Kidney (tissue), 14 donors: ENCODE results near the gene RAD23A. TPM values are rescaled to one million over a fixed set of nuclear protein-coding genes. Genes with fewer than 3 reads are reported as not detected.
A peak's percentile ranks its signal among the peaks of the same experiment; 100 is the strongest.

Source experiments
- DNase-seq, 5 donors: peaks; one replicate each; pipeline ENCODE4 v3.0.0-alpha.2; 2013 to 2020
- FAIRE-seq: peaks from 2 replicates; lab custom pipeline; 2012; peaks lifted over from hg19 to GRCh38; lab: Jason Lieb, UNC
- H3K27ac ChIP-seq, 2 donors: one replicate each; pipeline ENCODE4 v1.7.0; 2013; ENCODE audit warnings: low read depth in 2 of 2, low read length in 2 of 2, inconsistent platforms in 1 of 2
- H3K27me3 ChIP-seq: one replicate; pipeline ENCODE4 v1.7.1; 2013; ENCODE audit warnings: low read length, inconsistent platforms; ENCODE audit not compliant: control insufficient read depth, insufficient read depth
- H3K36me3 ChIP-seq, 3 donors: one replicate each; pipeline versions ENCODE4 v1.7.0 to v1.7.1; 2013; ENCODE audit warnings: low read length in 3 of 3, control low read depth in 1 of 3, inconsistent platforms in 1 of 3; ENCODE audit not compliant: insufficient read depth in 3 of 3, control insufficient read depth in 2 of 3
- H3K4me1 ChIP-seq, 3 donors: one replicate each; pipeline versions ENCODE4 v1.7.0 to v1.7.1; 2013; ENCODE audit warnings: low read length in 3 of 3, inconsistent platforms in 1 of 3, low read depth in 1 of 3; ENCODE audit not compliant: control insufficient read depth in 2 of 3, insufficient read depth in 2 of 3
- H3K4me3 ChIP-seq, 3 donors: one replicate each; pipeline versions ENCODE4 v1.7.0 to v1.8.1; 2013; ENCODE audit warnings: low read length in 3 of 3, control low read depth in 1 of 3, inconsistent platforms in 1 of 3
- H3K9ac ChIP-seq, 3 donors: one replicate each; pipeline versions ENCODE4 v1.7.0 to v1.7.1; 2013; ENCODE audit warnings: low read length in 3 of 3, control low read depth in 1 of 3, inconsistent platforms in 1 of 3
- H3K9me3 ChIP-seq, 3 donors: one replicate each; pipeline versions ENCODE4 v1.7.0 to v1.7.1; 2013; ENCODE audit warnings: low read length in 3 of 3, control low read depth in 1 of 3, inconsistent platforms in 1 of 3; ENCODE audit not compliant: control insufficient read depth in 2 of 3, insufficient read depth in 1 of 3
- intact Hi-C: fragments of 100-400 bp; cut with DNase I; formaldehyde crosslinking; loops from one replicate; pipeline ENCODE4 v1.11.1; 2022
- polyA plus RNA-seq: library from polyadenylated mRNA; stranded (reverse); fragments of 350-450 nt; fragmentation: Illumina TruSeq; extraction: RNeasy Lipid Tissue Mini Kit (QIAGEN cat#74804); gene quantifications from one replicate; pipeline ENCODE4 v1.2.3, GENCODE V29; 2014; ENCODE audit warnings: low read depth, low replicate concordance; ENCODE audit not compliant: insufficient read depth
- total RNA-seq: library from RNA; stranded (reverse); fragmentation: NEBNext Ultra II Directional; extraction: Animal tissue kit (Norgen Biotek cat#: 25700); gene quantifications from one replicate; pipeline ENCODE4 v1.2.1, GENCODE V29; 2021
- TF ChIP-seq, protein P1 (sequence below): IDR thresholded peaks from 3 replicates; pipeline ENCODE4 v1.5.1; 2012; ENCODE audit warnings: mild to moderate bottlenecking, moderate library complexity, borderline replicate concordance; ENCODE audit not compliant: insufficient read depth; ENCODE audit errors: extremely low read depth
- donor health status: control.
- donor health status: control.
- donor health status: control.
- donor health status: control.
- donor health status: control.
- donor health status: DM: yes; HTN: yes; CAD: no.
- donor health status: Normal renal cell carcinoma (clear cell type).

The RAD23A gene
- total and polyA plus RNA-seq, 2 donors from 2014 or later: 79.2 to 105 TPM

DNA sequence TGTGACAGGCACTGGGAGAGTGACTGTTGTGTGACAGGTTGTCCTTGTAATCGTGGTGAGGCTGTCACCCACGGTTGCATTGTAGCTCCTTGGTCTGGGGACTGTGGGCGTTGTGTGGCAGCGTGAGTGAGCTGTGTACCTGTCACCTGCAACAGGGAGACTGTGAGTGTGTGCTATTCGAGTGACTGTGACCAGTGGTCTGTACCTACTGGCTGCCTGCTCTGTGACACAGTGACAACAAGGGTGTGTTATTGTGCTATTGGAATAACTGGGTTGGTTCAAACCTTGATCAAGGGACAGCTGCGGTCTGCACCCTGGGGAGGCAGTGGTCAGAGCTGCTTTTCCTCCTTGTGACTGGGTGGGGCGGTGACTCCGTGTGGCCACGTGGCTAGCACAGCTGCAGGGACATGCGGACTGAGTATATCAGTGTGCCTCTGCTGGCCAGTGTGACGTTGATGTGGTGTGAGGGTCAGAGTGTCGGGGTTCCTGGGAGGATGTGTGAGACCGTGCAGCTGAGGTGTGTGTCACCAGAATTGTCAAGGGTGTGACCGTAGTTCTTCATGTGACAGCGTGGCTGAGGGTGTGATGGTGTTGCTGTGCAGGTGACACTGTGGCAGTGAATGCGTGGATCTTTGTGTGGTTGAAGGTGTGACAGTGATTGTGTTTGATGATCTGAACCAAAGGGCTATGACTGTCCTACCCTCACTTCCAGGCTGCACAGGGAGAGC, 39.6 kb downstream of the RAD23A start:
- FAIRE-seq (no peak), DNase-seq (peak in 3 of 5 donors; percentile 14 to 90 (median 41))
- no peak overlapping the region for H3K4me3 ChIP-seq
- H3K4me1 ChIP-seq: peaks cover 0 to 11% (median 4%) of the 10 kb centered on the region in 3 donors
- intact Hi-C loops: no loop called here
- no peaks in the 10 kb centered on the region for H3K9me3 ChIP-seq
- H3K27ac ChIP-seq: no peak overlapping the region
- H3K9ac ChIP-seq: no peak overlapping the region
- TF ChIP-seq, protein P1, sequence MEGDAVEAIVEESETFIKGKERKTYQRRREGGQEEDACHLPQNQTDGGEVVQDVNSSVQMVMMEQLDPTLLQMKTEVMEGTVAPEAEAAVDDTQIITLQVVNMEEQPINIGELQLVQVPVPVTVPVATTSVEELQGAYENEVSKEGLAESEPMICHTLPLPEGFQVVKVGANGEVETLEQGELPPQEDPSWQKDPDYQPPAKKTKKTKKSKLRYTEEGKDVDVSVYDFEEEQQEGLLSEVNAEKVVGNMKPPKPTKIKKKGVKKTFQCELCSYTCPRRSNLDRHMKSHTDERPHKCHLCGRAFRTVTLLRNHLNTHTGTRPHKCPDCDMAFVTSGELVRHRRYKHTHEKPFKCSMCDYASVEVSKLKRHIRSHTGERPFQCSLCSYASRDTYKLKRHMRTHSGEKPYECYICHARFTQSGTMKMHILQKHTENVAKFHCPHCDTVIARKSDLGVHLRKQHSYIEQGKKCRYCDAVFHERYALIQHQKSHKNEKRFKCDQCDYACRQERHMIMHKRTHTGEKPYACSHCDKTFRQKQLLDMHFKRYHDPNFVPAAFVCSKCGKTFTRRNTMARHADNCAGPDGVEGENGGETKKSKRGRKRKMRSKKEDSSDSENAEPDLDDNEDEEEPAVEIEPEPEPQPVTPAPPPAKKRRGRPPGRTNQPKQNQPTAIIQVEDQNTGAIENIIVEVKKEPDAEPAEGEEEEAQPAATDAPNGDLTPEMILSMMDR: no peak
- peaks cover 9% of the 10 kb centered on the region for H3K27me3 ChIP-seq
- no peaks in the 10 kb centered on the region for H3K36me3 ChIP-seq

DNA sequence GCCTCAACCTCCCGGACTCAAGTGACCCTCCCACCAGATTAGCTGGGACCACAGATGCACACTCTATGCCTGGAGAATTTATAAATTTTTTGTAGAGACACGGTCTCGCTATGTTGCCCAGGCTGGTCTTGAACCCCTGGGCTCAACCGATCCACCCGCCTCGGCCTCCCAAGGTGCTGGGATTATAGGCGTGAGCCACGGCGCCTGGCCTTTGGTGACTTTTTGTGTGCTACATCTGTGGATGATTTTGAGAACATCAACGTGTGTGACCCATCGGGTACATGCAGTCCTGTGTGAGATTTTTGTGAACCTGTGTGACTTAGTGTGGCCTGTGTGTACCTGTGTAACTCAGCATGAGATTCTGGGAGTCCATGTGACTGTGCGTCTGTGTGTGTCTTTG, 41.1 kb downstream of the RAD23A start:
- Histone ChIP-seq H3K9ac (no peak overlapping the region), H3K27me3 (peaks cover 11% of the 10 kb centered on the region), H3K4me1 (peaks cover 0 to 11% (median 4%) of the 10 kb centered on the region in 3 donors), H3K36me3 (no peaks in the 10 kb centered on the region), H3K4me3 (no peak overlapping the region), H3K27ac (no peak overlapping the region), H3K9me3 (no peaks in the 10 kb centered on the region)
- FAIRE-seq: no peak
- intact Hi-C loops: no loop called here
- TF ChIP-seq, protein P1: no peak
- no peak for DNase-seq

DNA sequence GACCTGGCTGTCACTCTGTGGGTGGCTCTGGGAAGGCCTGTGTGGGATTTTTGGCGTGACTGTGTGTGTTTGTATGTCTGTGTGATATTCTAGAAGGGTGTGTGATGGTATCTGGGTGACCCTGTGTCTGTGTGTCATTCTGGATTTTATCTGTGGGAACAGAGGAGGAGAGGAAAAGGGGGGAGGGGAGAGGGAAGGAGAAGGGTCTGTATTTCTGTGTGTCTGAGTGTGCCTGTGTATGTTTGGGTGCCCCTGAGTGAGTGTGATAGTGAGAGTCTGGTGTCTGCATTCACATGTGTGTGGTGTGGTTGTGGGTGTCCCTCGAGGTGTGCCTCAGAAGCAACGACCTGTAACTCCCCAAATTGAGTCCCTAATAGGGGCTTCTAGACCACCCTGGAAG, 41.5 kb downstream of the RAD23A start:
- DNase-seq (no peak), FAIRE-seq (no peak)
- Histone ChIP-seq H3K4me1 (peaks cover 0 to 11% (median 4%) of the 10 kb centered on the region in 3 donors), H3K9ac (no peak overlapping the region), H3K27me3 (peaks cover 11% of the 10 kb centered on the region), H3K27ac (no peak overlapping the region), H3K9me3 (no peaks in the 10 kb centered on the region), H3K4me3 (no peak overlapping the region), H3K36me3 (no peaks in the 10 kb centered on the region)
- TF ChIP-seq, protein P1: no peak
- intact Hi-C loops: no loop called here
